Measurements from ENCODE around the gene CIITA. TPM values are rescaled to one million over a fixed set of nuclear protein-coding genes. Genes with fewer than 3 reads are reported as not detected.

CIITA gene
- total RNA-seq, 2 donors from 2014 or later = 0.26 TPM; not detected in 1

DNA sequence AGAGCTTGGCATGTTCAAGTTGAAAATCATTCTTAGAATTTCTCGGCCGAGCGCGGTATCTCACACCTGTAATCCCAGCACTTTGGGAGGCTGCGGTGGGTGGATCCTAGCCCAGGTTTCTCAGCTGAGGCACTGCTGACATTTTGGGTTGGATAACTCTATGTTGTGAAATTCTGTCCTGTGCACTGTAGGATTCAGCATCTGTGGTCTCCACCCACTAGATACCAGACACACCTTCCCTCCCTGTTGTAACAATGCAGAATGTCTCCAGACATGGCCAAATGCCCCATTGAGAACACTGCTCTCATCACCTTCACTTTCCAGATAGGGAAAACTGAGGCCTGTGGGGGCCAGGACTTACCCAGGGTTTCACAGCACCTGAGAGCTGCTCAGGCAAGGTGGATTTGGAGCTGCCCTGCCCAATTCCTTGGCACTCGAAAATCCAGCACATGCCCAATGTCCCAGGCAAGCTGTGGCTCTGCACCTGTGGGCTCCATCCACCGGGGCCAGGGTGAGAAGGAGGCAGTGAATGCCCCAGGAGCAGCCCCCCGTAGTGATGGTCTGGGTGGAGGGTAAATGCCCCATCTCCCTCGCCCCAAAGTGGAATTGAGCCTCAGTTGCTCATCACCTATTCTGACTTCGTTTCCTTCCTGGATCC, 38.3 kb upstream of the CIITA start:
- Mint-ChIP-seq H3K27ac (no peak overlapping the region), H3K9me3 (no peaks in the 10 kb centered on the region), H3K4me3 (no peak overlapping the region), H3K27me3 (ENCODE audit: insufficient read depth) (peaks cover 13% of the 10 kb centered on the region), H3K4me1 (no peaks in the 10 kb centered on the region), H3K36me3 (ENCODE audit: low read depth) (no peaks in the 10 kb centered on the region)
- H3K27me3 ChIP-seq (ENCODE audit: control insufficient read depth, insufficient read depth, low read length, poor library complexity, severe bottlenecking) = no peaks in the 10 kb centered on the region
- H3K9me3 ChIP-seq (ENCODE audit: control insufficient read depth, low read length) = no peaks in the 10 kb centered on the region
- no peak overlapping the region for H3K9ac ChIP-seq (ENCODE audit: extremely low read depth, low read length, poor library complexity, severe bottlenecking)
- no peaks in the 10 kb centered on the region for H3K36me3 ChIP-seq (ENCODE audit: control insufficient read depth, insufficient read depth, low read length)
- no peaks in the 10 kb centered on the region for H3K4me1 ChIP-seq (ENCODE audit: control insufficient read depth, insufficient read depth, low read length)
- DNase-seq = no peak
- TF ChIP-seq, protein P1, sequence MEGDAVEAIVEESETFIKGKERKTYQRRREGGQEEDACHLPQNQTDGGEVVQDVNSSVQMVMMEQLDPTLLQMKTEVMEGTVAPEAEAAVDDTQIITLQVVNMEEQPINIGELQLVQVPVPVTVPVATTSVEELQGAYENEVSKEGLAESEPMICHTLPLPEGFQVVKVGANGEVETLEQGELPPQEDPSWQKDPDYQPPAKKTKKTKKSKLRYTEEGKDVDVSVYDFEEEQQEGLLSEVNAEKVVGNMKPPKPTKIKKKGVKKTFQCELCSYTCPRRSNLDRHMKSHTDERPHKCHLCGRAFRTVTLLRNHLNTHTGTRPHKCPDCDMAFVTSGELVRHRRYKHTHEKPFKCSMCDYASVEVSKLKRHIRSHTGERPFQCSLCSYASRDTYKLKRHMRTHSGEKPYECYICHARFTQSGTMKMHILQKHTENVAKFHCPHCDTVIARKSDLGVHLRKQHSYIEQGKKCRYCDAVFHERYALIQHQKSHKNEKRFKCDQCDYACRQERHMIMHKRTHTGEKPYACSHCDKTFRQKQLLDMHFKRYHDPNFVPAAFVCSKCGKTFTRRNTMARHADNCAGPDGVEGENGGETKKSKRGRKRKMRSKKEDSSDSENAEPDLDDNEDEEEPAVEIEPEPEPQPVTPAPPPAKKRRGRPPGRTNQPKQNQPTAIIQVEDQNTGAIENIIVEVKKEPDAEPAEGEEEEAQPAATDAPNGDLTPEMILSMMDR (conservative IDR thresholded peaks at IDR 0.05) = no peak
- no peak overlapping the region for H3K27ac ChIP-seq (ENCODE audit: low read depth, low read length)
- H3K4me3 ChIP-seq (ENCODE audit: low read length) = no peak overlapping the region
- 91 to 93% methylated on average over 8 to 10 of the region's 10 CpGs for WGBS, 2 experiments (ENCODE audit: insufficient coverage in 1 of 2, insufficient read length in 1 of 2)

DNA sequence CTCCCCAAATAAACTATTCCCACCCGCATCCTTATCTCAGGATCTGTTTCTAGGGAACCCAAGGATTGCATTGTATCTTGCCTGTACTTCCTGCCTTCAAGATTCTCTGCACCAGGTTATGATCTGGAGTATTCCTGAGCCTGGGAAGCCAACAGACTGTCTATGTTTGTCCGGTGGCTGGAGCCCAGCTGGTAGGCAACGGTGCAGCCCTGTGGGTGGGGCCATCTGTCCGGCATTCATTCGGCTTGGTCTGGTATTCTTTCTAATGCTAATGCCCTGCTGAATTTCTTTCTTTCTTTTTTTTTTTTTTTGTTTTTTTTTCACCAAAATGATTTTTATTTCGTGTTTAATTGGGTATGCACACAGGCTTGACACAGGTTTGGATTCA, 37.7 kb upstream of the CIITA start:
- WGBS, 2 experiments (ENCODE audit: insufficient coverage in 1 of 2, insufficient read length in 1 of 2) = 64 to 100% methylated on average over 1 to 5 of the region's 6 CpGs
- no peak overlapping the region for H3K27ac Mint-ChIP-seq
- H3K4me1 Mint-ChIP-seq = no peaks in the 10 kb centered on the region

DNA sequence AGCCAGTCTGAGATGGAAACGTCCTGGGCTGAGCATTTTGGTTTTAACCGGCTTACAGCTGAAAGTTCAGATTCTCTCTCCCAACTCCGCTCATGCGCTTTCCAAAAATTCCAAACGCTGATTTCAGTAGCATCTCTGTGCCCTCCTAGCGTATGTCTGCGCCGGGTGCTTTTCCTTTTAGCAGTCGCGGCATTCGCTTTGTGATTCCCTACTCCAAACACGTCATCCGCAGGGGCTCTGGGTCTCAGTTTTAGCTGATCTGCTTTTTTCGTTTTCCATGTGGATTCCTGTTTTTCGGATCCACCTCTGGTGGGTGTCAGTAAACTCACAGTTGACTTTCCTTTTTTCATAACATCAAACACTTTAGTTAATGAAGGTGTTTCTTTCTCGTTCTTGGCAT, 36.3 kb upstream of the CIITA start:
- peaks cover 6% of the 10 kb centered on the region for H3K27me3 Mint-ChIP-seq (ENCODE audit: insufficient read depth)
- H3K27me3 ChIP-seq (ENCODE audit: control insufficient read depth, insufficient read depth, low read length, poor library complexity, severe bottlenecking) = no peaks in the 10 kb centered on the region
- no peak overlapping the region for H3K27ac ChIP-seq (ENCODE audit: low read depth, low read length)
- WGBS, 2 experiments (ENCODE audit: insufficient coverage in 1 of 2, insufficient read length in 1 of 2) = 84 to 90% methylated on average over 14 to 16 of the region's 16 CpGs
- no peaks in the 10 kb centered on the region for H3K4me1 ChIP-seq (ENCODE audit: control insufficient read depth, insufficient read depth, low read length)
- no peaks in the 10 kb centered on the region for H3K4me1 Mint-ChIP-seq
- no peak overlapping the region for H3K27ac Mint-ChIP-seq
- no peaks in the 10 kb centered on the region for H3K36me3 Mint-ChIP-seq (ENCODE audit: low read depth)
- no peaks in the 10 kb centered on the region for H3K9me3 ChIP-seq (ENCODE audit: control insufficient read depth, low read length)
- no peaks in the 10 kb centered on the region for H3K9me3 Mint-ChIP-seq
- TF ChIP-seq, protein P1 (conservative IDR thresholded peaks at IDR 0.05) = no peak
- no peaks in the 10 kb centered on the region for H3K36me3 ChIP-seq (ENCODE audit: control insufficient read depth, insufficient read depth, low read length)
- H3K9ac ChIP-seq (ENCODE audit: extremely low read depth, low read length, poor library complexity, severe bottlenecking) = no peak overlapping the region
- no peak overlapping the region for H3K4me3 ChIP-seq (ENCODE audit: low read length)
- H3K4me3 Mint-ChIP-seq = no peak overlapping the region
- no peak for DNase-seq

More for the DNA sequence above, 37.7 kb upstream of the CIITA start:
- no peak overlapping the region for H3K27ac ChIP-seq (ENCODE audit: low read depth, low read length)
- TF ChIP-seq, protein P1 (conservative IDR thresholded peaks at IDR 0.05) = no peak
- H3K4me3 Mint-ChIP-seq = no peak overlapping the region
- no peaks in the 10 kb centered on the region for H3K4me1 ChIP-seq (ENCODE audit: control insufficient read depth, insufficient read depth, low read length)
- DNase-seq = no peak
- no peaks in the 10 kb centered on the region for H3K9me3 Mint-ChIP-seq
- H3K27me3 Mint-ChIP-seq (ENCODE audit: insufficient read depth) = peaks cover 8% of the 10 kb centered on the region
- no peaks in the 10 kb centered on the region for H3K27me3 ChIP-seq (ENCODE audit: control insufficient read depth, insufficient read depth, low read length, poor library complexity, severe bottlenecking)
- no peaks in the 10 kb centered on the region for H3K36me3 ChIP-seq (ENCODE audit: control insufficient read depth, insufficient read depth, low read length)
- no peaks in the 10 kb centered on the region for H3K36me3 Mint-ChIP-seq (ENCODE audit: low read depth)
- no peaks in the 10 kb centered on the region for H3K9me3 ChIP-seq (ENCODE audit: control insufficient read depth, low read length)
- H3K4me3 ChIP-seq (ENCODE audit: low read length) = no peak overlapping the region
- no peak overlapping the region for H3K9ac ChIP-seq (ENCODE audit: extremely low read depth, low read length, poor library complexity, severe bottlenecking)

Data from endodermal cell (in vitro differentiated cells).